ENCODE results near the gene PDE8A.

PDE8A gene

GRCh38 chr15:85021409-85021808 is 39.8 kb downstream of the PDE8A start:
- Histone ChIP-seq H3K9me3 (ENCODE audit: control insufficient read depth, low read length) (no peaks in the 10 kb centered on the region), H3K27me3 (replicated peaks; ENCODE audit: control insufficient read depth, insufficient read depth, low read length, poor library complexity, severe bottlenecking) (no peaks in the 10 kb centered on the region), H3K27ac (ENCODE audit: insufficient read depth, low read length, poor library complexity, severe bottlenecking) (no peak overlapping the region), H3K4me1 (ENCODE audit: control insufficient read depth, insufficient read depth, low read length, poor library complexity, severe bottlenecking) (peaks cover 6% of the 10 kb centered on the region), H3K4me3 (ENCODE audit: insufficient read depth, low read depth, low read length, poor library complexity, severe bottlenecking) (no peak overlapping the region), H3K36me3 (ENCODE audit: control insufficient read depth, insufficient read depth, low read length) (no peaks in the 10 kb centered on the region)
- DNase-seq = no peak

DNA sequence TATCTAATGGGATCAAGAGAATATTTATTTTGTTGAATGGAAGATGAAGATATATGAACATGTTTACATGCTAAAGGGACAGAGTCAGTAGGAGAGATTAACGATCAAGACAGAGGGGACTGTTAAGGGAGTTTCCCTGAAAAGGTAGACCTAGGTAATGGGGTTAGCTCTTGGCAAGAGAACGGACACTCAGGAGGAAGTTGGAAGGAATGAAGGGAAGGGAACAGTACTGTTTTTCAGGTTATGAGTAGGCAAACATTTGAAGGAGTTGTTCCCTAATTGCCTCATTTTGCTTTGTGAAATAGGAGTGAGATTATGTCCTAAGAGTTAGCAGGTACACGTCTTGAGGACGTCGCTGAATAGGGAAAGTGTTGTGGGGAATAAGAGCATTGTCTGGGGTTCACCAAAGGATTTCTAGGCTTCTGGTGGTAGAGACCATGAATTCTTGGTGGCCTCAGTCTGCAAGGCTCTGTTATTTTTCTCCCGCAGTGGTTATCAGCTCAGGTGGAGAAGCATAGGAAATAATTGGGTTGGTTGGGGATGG is 41.3 kb downstream of the PDE8A start:
- H3K27ac ChIP-seq (ENCODE audit: insufficient read depth, low read length, poor library complexity, severe bottlenecking) = no peak overlapping the region
- peaks cover 12% of the 10 kb centered on the region for H3K4me1 ChIP-seq (ENCODE audit: control insufficient read depth, insufficient read depth, low read length, poor library complexity, severe bottlenecking)
- no peaks in the 10 kb centered on the region for H3K9me3 ChIP-seq (ENCODE audit: control insufficient read depth, low read length)
- no peaks in the 10 kb centered on the region for H3K36me3 ChIP-seq (ENCODE audit: control insufficient read depth, insufficient read depth, low read length)
- no peaks in the 10 kb centered on the region for H3K27me3 ChIP-seq (replicated peaks; ENCODE audit: control insufficient read depth, insufficient read depth, low read length, poor library complexity, severe bottlenecking)
- DNase-seq = no peak
- H3K4me3 ChIP-seq (ENCODE audit: insufficient read depth, low read depth, low read length, poor library complexity, severe bottlenecking) = no peak overlapping the region

GRCh38 chr15:85024003-85024402 is 42.3 kb downstream of the PDE8A start:
- Histone ChIP-seq H3K27ac (ENCODE audit: insufficient read depth, low read length, poor library complexity, severe bottlenecking) (no peak overlapping the region), H3K36me3 (ENCODE audit: control insufficient read depth, insufficient read depth, low read length) (no peaks in the 10 kb centered on the region), H3K27me3 (replicated peaks; ENCODE audit: control insufficient read depth, insufficient read depth, low read length, poor library complexity, severe bottlenecking) (no peaks in the 10 kb centered on the region)

GRCh38 chr15:85024509-85025336 is 43.1 kb downstream of the PDE8A start:
- peaks cover 15% of the 10 kb centered on the region for H3K4me1 ChIP-seq (ENCODE audit: control insufficient read depth, insufficient read depth, low read length, poor library complexity, severe bottlenecking)
- DNase-seq = no peak
- H3K36me3 ChIP-seq (ENCODE audit: control insufficient read depth, insufficient read depth, low read length) = no peaks in the 10 kb centered on the region
- H3K4me3 ChIP-seq (ENCODE audit: insufficient read depth, low read depth, low read length, poor library complexity, severe bottlenecking) = no peak overlapping the region
- no peak overlapping the region for H3K27ac ChIP-seq (ENCODE audit: insufficient read depth, low read length, poor library complexity, severe bottlenecking)
- H3K27me3 ChIP-seq (replicated peaks; ENCODE audit: control insufficient read depth, insufficient read depth, low read length, poor library complexity, severe bottlenecking) = no peaks in the 10 kb centered on the region
- no peaks in the 10 kb centered on the region for H3K9me3 ChIP-seq (ENCODE audit: control insufficient read depth, low read length)

More at GRCh38 chr15:85024003-85024402, 42.3 kb downstream of the PDE8A start:
- peaks cover 12% of the 10 kb centered on the region for H3K4me1 ChIP-seq (ENCODE audit: control insufficient read depth, insufficient read depth, low read length, poor library complexity, severe bottlenecking)
- no peak overlapping the region for H3K4me3 ChIP-seq (ENCODE audit: insufficient read depth, low read depth, low read length, poor library complexity, severe bottlenecking)
- no peak for DNase-seq
- no peaks in the 10 kb centered on the region for H3K9me3 ChIP-seq (ENCODE audit: control insufficient read depth, low read length)

- peaks cover 22% of the 10 kb centered on the region for H3K4me1 ChIP-seq (ENCODE audit: control insufficient read depth, insufficient read depth, low read length, poor library complexity, severe bottlenecking)
- no peaks in the 10 kb centered on the region for H3K9me3 ChIP-seq (ENCODE audit: control insufficient read depth, low read length)
- no peak overlapping the region for H3K4me3 ChIP-seq (ENCODE audit: insufficient read depth, low read depth, low read length, poor library complexity, severe bottlenecking)
- H3K36me3 ChIP-seq (ENCODE audit: control insufficient read depth, insufficient read depth, low read length) = no peaks in the 10 kb centered on the region
- no peak overlapping the region for H3K27ac ChIP-seq (ENCODE audit: insufficient read depth, low read length, poor library complexity, severe bottlenecking)
- no peaks in the 10 kb centered on the region for H3K27me3 ChIP-seq (replicated peaks; ENCODE audit: control insufficient read depth, insufficient read depth, low read length, poor library complexity, severe bottlenecking)
- DNase-seq = no peak
Observed at GRCh38 chr15:85025516-85026251, 44.0 kb downstream of the PDE8A start.

- DNase-seq = no peak
- H3K9me3 ChIP-seq (ENCODE audit: control insufficient read depth, low read length) = no peaks in the 10 kb centered on the region
Observed at GRCh38 chr15:85026304-85027032, 44.8 kb downstream of the PDE8A start.

GRCh38 chr15:85027033-85027380 is 45.4 kb downstream of the PDE8A start:
- Histone ChIP-seq H3K4me3 (ENCODE audit: insufficient read depth, low read depth, low read length, poor library complexity, severe bottlenecking) (no peak overlapping the region), H3K27me3 (replicated peaks; ENCODE audit: control insufficient read depth, insufficient read depth, low read length, poor library complexity, severe bottlenecking) (no peaks in the 10 kb centered on the region), H3K36me3 (ENCODE audit: control insufficient read depth, insufficient read depth, low read length) (no peaks in the 10 kb centered on the region), H3K9me3 (ENCODE audit: control insufficient read depth, low read length) (no peaks in the 10 kb centered on the region), H3K27ac (ENCODE audit: insufficient read depth, low read length, poor library complexity, severe bottlenecking) (no peak overlapping the region), H3K4me1 (ENCODE audit: control insufficient read depth, insufficient read depth, low read length, poor library complexity, severe bottlenecking) (peaks cover 22% of the 10 kb centered on the region)
- DNase-seq = no peak

More at GRCh38 chr15:85026304-85027032, 44.8 kb downstream of the PDE8A start:
- H3K4me1 ChIP-seq (ENCODE audit: control insufficient read depth, insufficient read depth, low read length, poor library complexity, severe bottlenecking) = peaks cover 22% of the 10 kb centered on the region
- no peak overlapping the region for H3K27ac ChIP-seq (ENCODE audit: insufficient read depth, low read length, poor library complexity, severe bottlenecking)
- H3K36me3 ChIP-seq (ENCODE audit: control insufficient read depth, insufficient read depth, low read length) = no peaks in the 10 kb centered on the region
- no peak overlapping the region for H3K4me3 ChIP-seq (ENCODE audit: insufficient read depth, low read depth, low read length, poor library complexity, severe bottlenecking)
- no peaks in the 10 kb centered on the region for H3K27me3 ChIP-seq (replicated peaks; ENCODE audit: control insufficient read depth, insufficient read depth, low read length, poor library complexity, severe bottlenecking)

GRCh38 chr15:85027421-85027820 is 45.8 kb downstream of the PDE8A start:
- Histone ChIP-seq H3K9me3 (ENCODE audit: control insufficient read depth, low read length) (no peaks in the 10 kb centered on the region), H3K27me3 (replicated peaks; ENCODE audit: control insufficient read depth, insufficient read depth, low read length, poor library complexity, severe bottlenecking) (no peaks in the 10 kb centered on the region), H3K4me1 (ENCODE audit: control insufficient read depth, insufficient read depth, low read length, poor library complexity, severe bottlenecking) (peaks cover 22% of the 10 kb centered on the region), H3K4me3 (ENCODE audit: insufficient read depth, low read depth, low read length, poor library complexity, severe bottlenecking) (no peak overlapping the region), H3K36me3 (ENCODE audit: control insufficient read depth, insufficient read depth, low read length) (no peaks in the 10 kb centered on the region), H3K27ac (ENCODE audit: insufficient read depth, low read length, poor library complexity, severe bottlenecking) (no peak overlapping the region)
- DNase-seq = no peak

- H3K4me1 ChIP-seq (ENCODE audit: control insufficient read depth, insufficient read depth, low read length, poor library complexity, severe bottlenecking) = peaks cover 22% of the 10 kb centered on the region
- no peaks in the 10 kb centered on the region for H3K36me3 ChIP-seq (ENCODE audit: control insufficient read depth, insufficient read depth, low read length)
- no peak for DNase-seq
- no peak overlapping the region for H3K27ac ChIP-seq (ENCODE audit: insufficient read depth, low read length, poor library complexity, severe bottlenecking)
- no peaks in the 10 kb centered on the region for H3K27me3 ChIP-seq (replicated peaks; ENCODE audit: control insufficient read depth, insufficient read depth, low read length, poor library complexity, severe bottlenecking)
- no peak overlapping the region for H3K4me3 ChIP-seq (ENCODE audit: insufficient read depth, low read depth, low read length, poor library complexity, severe bottlenecking)
- H3K9me3 ChIP-seq (ENCODE audit: control insufficient read depth, low read length) = no peaks in the 10 kb centered on the region
Observed at GRCh38 chr15:85028416-85028815, 46.8 kb downstream of the PDE8A start.

Measured in effector memory CD4-positive, alpha-beta T cell (primary cell).